Subcutaneous abdominal adipose tissue (tissue), 5 donors: ENCODE results near the gene FAM120AOS.

ENCODE experiments used
- H3K27ac ChIP-seq: one replicate; pipeline ENCODE4 v1.7.0; 2013; ENCODE audit warnings: low read depth, mild to moderate bottlenecking, inconsistent platforms, low read length, moderate library complexity
- H3K27me3 ChIP-seq, 5 donors: one replicate each; pipeline ENCODE4 v1.7.0; 2013; ENCODE audit warnings: low read length in 5 of 5, inconsistent platforms in 1 of 5; ENCODE audit not compliant: control insufficient read depth in 5 of 5, insufficient read depth in 4 of 5
- H3K36me3 ChIP-seq, 5 donors: one replicate each; pipeline ENCODE4 v1.7.0; 2013; ENCODE audit warnings: low read length in 5 of 5; ENCODE audit not compliant: control insufficient read depth in 5 of 5, insufficient read depth in 5 of 5
- H3K4me1 ChIP-seq, 5 donors: one replicate each; pipeline ENCODE4 v1.7.0; 2013; ENCODE audit warnings: low read length in 5 of 5, mild to moderate bottlenecking in 3 of 5, moderate library complexity in 1 of 5; ENCODE audit not compliant: control insufficient read depth in 5 of 5, insufficient read depth in 5 of 5
- H3K4me3 ChIP-seq, 5 donors: one replicate each; pipeline ENCODE4 v1.7.0; 2013; ENCODE audit warnings: low read length in 5 of 5, low read depth in 1 of 5
- H3K9ac ChIP-seq, 5 donors: one replicate each; pipeline ENCODE4 v1.7.0; 2013; ENCODE audit warnings: low read length in 5 of 5, mild to moderate bottlenecking in 4 of 5, moderate library complexity in 3 of 5
- H3K9me3 ChIP-seq, 5 donors: one replicate each; pipeline ENCODE4 v1.7.0; 2013; ENCODE audit warnings: low read length in 5 of 5; ENCODE audit not compliant: control insufficient read depth in 5 of 5
- donor health status: healthy.
- donor health status: healthy.
- donor health status: healthy.
- donor health status: healthy.
- donor health status: healthy.

Gene FAM120AOS

GRCh38 chr9:93434056-93434455 lies 19.3 kb downstream of the FAM120AOS start:
- Histone ChIP-seq H3K9me3 (no peaks in the 10 kb centered on the region), H3K4me1 (peaks cover 0 to 6% (median 0%) of the 10 kb centered on the region in 5 donors), H3K4me3 (no peak overlapping the region), H3K27ac (no peak overlapping the region), H3K27me3 (no peaks in the 10 kb centered on the region), H3K9ac (no peak overlapping the region), H3K36me3 (no peaks in the 10 kb centered on the region)

GRCh38 chr9:93432964-93433363 lies 20.4 kb downstream of the FAM120AOS start:
- no peaks in the 10 kb centered on the region for H3K36me3 ChIP-seq
- peaks cover 0 to 6% (median 0%) of the 10 kb centered on the region in 5 donors for H3K4me1 ChIP-seq

GRCh38 chr9:93431539-93432105 lies 21.8 kb downstream of the FAM120AOS start:
- no peak overlapping the region for H3K9ac ChIP-seq
- no peaks in the 10 kb centered on the region for H3K9me3 ChIP-seq
- no peak overlapping the region for H3K4me3 ChIP-seq
- peaks cover 0 to 6% (median 0%) of the 10 kb centered on the region in 5 donors for H3K4me1 ChIP-seq
- H3K36me3 ChIP-seq: no peaks in the 10 kb centered on the region
- no peaks in the 10 kb centered on the region for H3K27me3 ChIP-seq
- no peak overlapping the region for H3K27ac ChIP-seq

More at GRCh38 chr9:93432964-93433363, 20.4 kb downstream of the FAM120AOS start:
- Histone ChIP-seq H3K9me3 (no peaks in the 10 kb centered on the region), H3K4me3 (no peak overlapping the region), H3K9ac (no peak overlapping the region), H3K27me3 (no peaks in the 10 kb centered on the region), H3K27ac (no peak overlapping the region)

GRCh38 chr9:93427655-93428379 lies 25.6 kb downstream of the FAM120AOS start:
- Histone ChIP-seq H3K27me3 (no peaks in the 10 kb centered on the region), H3K36me3 (no peaks in the 10 kb centered on the region), H3K27ac (no peak overlapping the region)

GRCh38 chr9:93422977-93423616 lies 30.3 kb downstream of the FAM120AOS start:
- H3K27ac ChIP-seq: no peak overlapping the region
- peaks cover 3 to 12% (median 9%) of the 10 kb centered on the region in 5 donors for H3K9me3 ChIP-seq
- H3K36me3 ChIP-seq: no peaks in the 10 kb centered on the region
- H3K4me3 ChIP-seq: no peak overlapping the region
- peaks cover 0 to 3% (median 0%) of the 10 kb centered on the region in 5 donors for H3K4me1 ChIP-seq
- no peaks in the 10 kb centered on the region for H3K27me3 ChIP-seq
- no peak overlapping the region for H3K9ac ChIP-seq

More at GRCh38 chr9:93427655-93428379, 25.6 kb downstream of the FAM120AOS start:
- H3K4me3 ChIP-seq: no peak overlapping the region
- H3K9ac ChIP-seq: no peak overlapping the region
- H3K4me1 ChIP-seq: peaks cover 0 to 6% (median 0%) of the 10 kb centered on the region in 5 donors
- H3K9me3 ChIP-seq: peaks cover 0 to 4% (median 2%) of the 10 kb centered on the region in 5 donors

GRCh38 chr9:93419023-93419422 lies 34.4 kb downstream of the FAM120AOS start:
- Histone ChIP-seq H3K9me3 (peaks cover 2 to 19% (median 13%) of the 10 kb centered on the region in 5 donors), H3K4me1 (peaks cover 0 to 3% (median 0%) of the 10 kb centered on the region in 5 donors), H3K27ac (no peak overlapping the region), H3K36me3 (no peaks in the 10 kb centered on the region), H3K4me3 (no peak overlapping the region), H3K27me3 (no peaks in the 10 kb centered on the region), H3K9ac (no peak overlapping the region)

- Histone ChIP-seq H3K27me3 (no peaks in the 10 kb centered on the region), H3K9me3 (peaks cover 2 to 19% (median 13%) of the 10 kb centered on the region in 5 donors), H3K4me1 (peaks cover 0 to 3% (median 0%) of the 10 kb centered on the region in 5 donors), H3K36me3 (no peaks in the 10 kb centered on the region), H3K9ac (no peak overlapping the region), H3K27ac (no peak overlapping the region), H3K4me3 (no peak overlapping the region)
These were observed 35.8 kb downstream of the FAM120AOS start for GRCh38 chr9:93417538-93417937.

- H3K27me3 ChIP-seq: no peaks in the 10 kb centered on the region
- no peak overlapping the region for H3K9ac ChIP-seq
- no peaks in the 10 kb centered on the region for H3K36me3 ChIP-seq
- H3K4me1 ChIP-seq: peaks cover 0 to 3% (median 0%) of the 10 kb centered on the region in 5 donors
- no peak overlapping the region for H3K27ac ChIP-seq
- H3K9me3 ChIP-seq: peaks cover 2 to 19% (median 13%) of the 10 kb centered on the region in 5 donors
- no peak overlapping the region for H3K4me3 ChIP-seq
These were observed 36.7 kb downstream of the FAM120AOS start for GRCh38 chr9:93416530-93417235.

- Histone ChIP-seq H3K4me1 (no peaks in the 10 kb centered on the region), H3K4me3 (no peak overlapping the region), H3K9me3 (peaks cover 2 to 19% (median 13%) of the 10 kb centered on the region in 5 donors), H3K9ac (no peak overlapping the region), H3K27ac (no peak overlapping the region), H3K36me3 (no peaks in the 10 kb centered on the region), H3K27me3 (no peaks in the 10 kb centered on the region)
These were observed 38.1 kb downstream of the FAM120AOS start for GRCh38 chr9:93415176-93415690.
